Lower leg skin (tissue), 3 donors: ENCODE measurements around the gene GPR162.

Experiments
- CTCF ChIP-seq, 3 donors: fragments of 450-650 bp; IDR thresholded peaks; one replicate each; pipeline ENCODE4 v1.5.1; 2016; ENCODE audit warnings: antibody characterized with exemption in 3 of 3, mild to moderate bottlenecking in 3 of 3, moderate library complexity in 2 of 3
- POLR2A ChIP-seq, 2 donors: fragments of 450-650 bp; IDR thresholded peaks; one replicate each; pipeline ENCODE4 v1.6.1; 2016 to 2017; ENCODE audit warnings: antibody characterized with exemption in 2 of 2, mild to moderate bottlenecking in 1 of 2, moderate library complexity in 1 of 2

GRCh38 chr12:6796576-6796975, 25.0 kb upstream of the GPR162 start:
- TF ChIP-seq CTCF (IDR thresholded peaks at IDR 0.05) (no peak), POLR2A (IDR thresholded peaks at IDR 0.05) (no peak)
